ENCODE results near the gene KRT23.
"Not testable (repeated sequence)": the region's sequence is repeated elsewhere in the genome, so short reads cannot be mapped to it uniquely, and the experiment has no call there.

KRT23 gene

GRCh38 chr17:40949418-40949817 lies 12.0 kb upstream of the KRT23 start:
- no peak for DNase-seq (ENCODE audit: low read depth)

- no peak for DNase-seq (ENCODE audit: low read depth)
These were observed 10.5 kb upstream of the KRT23 start for GRCh38 chr17:40947929-40948328.

DNA sequence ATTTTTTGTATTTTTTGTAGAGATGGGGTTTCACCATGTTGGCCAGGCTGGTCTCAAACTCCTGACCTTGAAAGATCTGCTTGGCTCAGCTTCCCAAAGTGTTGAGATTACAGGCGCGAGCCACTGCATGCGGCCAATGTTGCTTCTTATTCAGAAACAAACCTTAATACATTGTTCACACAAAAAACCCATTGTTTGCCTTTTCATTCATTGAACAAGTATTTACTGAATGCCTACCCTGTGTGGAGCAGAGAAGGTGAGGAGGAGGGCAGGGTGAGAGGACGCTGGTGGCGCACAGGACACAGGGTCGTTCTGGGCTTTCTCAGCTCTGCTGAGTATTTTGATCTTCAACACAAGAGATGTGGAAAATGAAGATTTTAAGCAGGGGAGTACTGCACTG lies 8.0 kb upstream of the KRT23 start:
- DNase-seq (ENCODE audit: low read depth) = no peak

- no peak for DNase-seq (ENCODE audit: low read depth)
These were observed 7.1 kb upstream of the KRT23 start for GRCh38 chr17:40944531-40944930.

- no peak for DNase-seq (ENCODE audit: low read depth)
These were observed 5.1 kb upstream of the KRT23 start for GRCh38 chr17:40942553-40942952.

DNA sequence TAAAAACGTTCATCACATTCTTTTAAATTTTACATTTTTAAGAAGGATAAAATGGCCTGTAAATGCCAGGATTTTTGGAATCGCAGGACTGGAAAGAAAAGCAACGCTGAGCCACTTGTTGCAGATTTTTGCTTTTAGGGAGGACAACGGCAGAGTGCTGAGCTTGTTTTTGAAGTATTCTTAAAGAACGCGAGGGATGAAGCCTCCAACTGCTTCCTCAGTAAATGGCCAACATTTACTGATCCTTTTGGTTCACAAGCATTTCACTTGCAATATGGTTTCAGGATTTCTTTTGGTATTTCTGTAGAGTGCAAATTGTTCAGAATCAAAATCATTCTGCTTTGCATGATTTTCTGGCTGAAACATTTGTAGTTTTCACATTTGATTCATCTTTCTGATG lies 2.8 kb upstream of the KRT23 start:
- DNase-seq (ENCODE audit: low read depth) = no peak

- DNase-seq (ENCODE audit: low read depth) = no peak
These were observed 1.5 kb upstream of the KRT23 start for GRCh38 chr17:40938981-40939380.

- DNase-seq (ENCODE audit: low read depth) = no peak
These were observed 470 bp downstream of the KRT23 start for GRCh38 chr17:40936976-40937375.

- DNase-seq (ENCODE audit: low read depth) = no peak
These were observed 942 bp downstream of the KRT23 start for GRCh38 chr17:40936437-40936971.

GRCh38 chr17:40935624-40936023 lies 1.8 kb downstream of the KRT23 start:
- DNase-seq (ENCODE audit: low read depth) = no peak

GRCh38 chr17:40932608-40933007 lies 4.8 kb downstream of the KRT23 start:
- DNase-seq (ENCODE audit: low read depth) = no peak

- no peak for DNase-seq (ENCODE audit: low read depth)
These were observed 6.1 kb downstream of the KRT23 start for GRCh38 chr17:40931311-40931710.

DNA sequence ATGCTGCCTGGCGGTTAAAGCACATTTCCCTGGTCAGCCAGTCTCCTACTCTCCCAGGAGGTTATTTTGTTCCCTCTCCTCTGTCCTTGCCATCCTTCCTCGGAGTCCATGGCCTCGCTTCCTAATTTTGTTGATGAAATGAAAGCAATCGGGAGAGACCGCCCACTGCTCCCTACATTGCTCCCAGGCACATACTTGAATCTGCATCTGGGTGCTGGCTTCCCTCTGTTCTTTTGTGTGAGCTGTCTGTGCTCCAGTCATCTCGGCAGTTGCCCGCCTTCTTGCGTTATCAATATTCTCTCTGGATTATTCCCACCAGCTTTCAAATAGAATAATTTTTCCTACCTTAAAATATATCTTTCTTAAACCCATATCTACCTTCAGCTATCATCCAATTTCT lies 11.1 kb downstream of the KRT23 start:
- no peak for DNase-seq (ENCODE audit: low read depth)

DNA sequence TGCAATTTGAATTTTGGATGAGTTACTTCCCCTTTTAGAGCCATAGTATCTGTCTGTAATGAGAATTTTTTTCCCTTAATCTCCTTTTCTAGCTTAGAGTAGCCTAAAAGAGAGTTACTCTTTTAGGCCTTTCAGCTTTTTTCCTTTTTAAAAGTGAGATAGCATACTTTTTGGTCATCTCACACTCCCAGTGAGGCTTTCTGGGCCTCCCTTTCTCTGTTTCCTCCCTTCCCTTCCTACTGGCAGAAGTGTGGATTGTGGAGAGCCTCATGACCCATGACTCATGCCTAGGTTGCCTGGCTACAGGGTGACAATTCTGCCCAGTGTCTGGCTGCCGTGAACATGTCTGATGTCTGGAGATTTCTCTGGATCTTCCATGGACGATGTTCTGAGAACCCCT lies 15.2 kb downstream of the KRT23 start:
- DNase-seq (ENCODE audit: low read depth) = no peak

DNA sequence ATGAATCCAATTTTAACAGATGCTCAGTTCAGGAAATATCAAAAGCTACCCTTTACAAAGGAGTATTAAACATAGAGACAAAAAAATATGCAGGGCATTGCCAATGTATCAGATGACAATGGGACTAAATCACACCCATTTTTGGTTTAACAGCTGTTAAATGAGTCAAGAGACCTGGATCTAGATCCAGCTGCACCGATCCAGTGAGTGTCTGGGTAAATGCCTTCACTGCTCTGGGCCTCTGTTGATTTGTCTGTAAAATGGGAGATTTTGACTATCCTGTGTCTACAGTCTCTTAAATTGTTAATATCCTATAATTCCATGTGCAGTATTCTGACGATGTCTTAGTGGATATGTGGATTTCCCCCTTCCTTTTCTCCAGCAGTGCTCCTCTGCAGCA lies 16.4 kb downstream of the KRT23 start:
- no peak for DNase-seq (ENCODE audit: low read depth)

DNA sequence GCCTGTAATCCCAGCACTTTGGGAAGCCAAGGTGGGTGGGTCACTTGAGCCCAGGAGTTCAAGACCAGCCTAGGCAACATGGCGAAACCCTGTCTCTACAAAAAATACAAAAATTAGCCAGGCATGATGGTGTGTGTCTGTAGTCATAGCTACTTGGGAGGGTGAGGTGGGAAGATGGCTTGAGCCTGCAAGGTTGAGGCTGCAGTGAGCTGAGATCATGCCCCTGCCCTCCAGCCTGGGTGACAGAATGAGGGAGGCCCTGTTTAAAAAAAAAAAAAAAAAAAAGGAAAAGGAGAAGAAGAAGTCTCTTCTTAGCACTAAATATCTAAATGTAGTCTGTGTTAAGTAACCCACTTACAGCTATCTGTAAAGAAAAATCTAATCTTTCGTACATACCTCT lies 20.3 kb downstream of the KRT23 start:
- DNase-seq (ENCODE audit: low read depth) = not testable (repeated sequence)

- DNase-seq (ENCODE audit: low read depth) = no peak
These were observed 21.1 kb downstream of the KRT23 start for GRCh38 chr17:40916366-40916765.

GRCh38 chr17:40915721-40916256 lies 21.7 kb downstream of the KRT23 start:
- DNase-seq (ENCODE audit: low read depth) = no peak

DNA sequence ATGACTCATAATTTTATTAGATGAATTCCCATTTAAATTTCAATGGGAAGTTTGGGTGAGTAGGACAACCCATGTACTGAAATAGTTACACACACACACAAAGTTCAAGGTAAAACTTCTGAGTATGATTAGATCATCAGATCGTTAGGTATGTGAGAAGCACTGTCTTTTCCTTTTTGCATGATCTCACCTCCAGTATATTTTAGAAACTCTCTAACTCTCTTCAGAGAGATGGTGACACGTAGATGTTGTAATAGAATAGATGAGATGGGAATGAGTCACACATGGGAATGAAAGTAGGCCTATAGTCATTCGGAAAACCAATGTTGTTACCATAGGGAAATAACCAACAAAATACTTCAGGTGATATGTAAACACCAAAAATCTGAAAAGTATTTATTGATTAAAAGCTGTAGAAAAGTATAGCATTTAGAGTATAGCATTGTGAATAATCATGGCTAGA lies 22.2 kb downstream of the KRT23 start:
- no peak for DNase-seq (ENCODE audit: low read depth)

- DNase-seq (ENCODE audit: low read depth) = no peak
These were observed 23.2 kb downstream of the KRT23 start for GRCh38 chr17:40914075-40914855.

DNA sequence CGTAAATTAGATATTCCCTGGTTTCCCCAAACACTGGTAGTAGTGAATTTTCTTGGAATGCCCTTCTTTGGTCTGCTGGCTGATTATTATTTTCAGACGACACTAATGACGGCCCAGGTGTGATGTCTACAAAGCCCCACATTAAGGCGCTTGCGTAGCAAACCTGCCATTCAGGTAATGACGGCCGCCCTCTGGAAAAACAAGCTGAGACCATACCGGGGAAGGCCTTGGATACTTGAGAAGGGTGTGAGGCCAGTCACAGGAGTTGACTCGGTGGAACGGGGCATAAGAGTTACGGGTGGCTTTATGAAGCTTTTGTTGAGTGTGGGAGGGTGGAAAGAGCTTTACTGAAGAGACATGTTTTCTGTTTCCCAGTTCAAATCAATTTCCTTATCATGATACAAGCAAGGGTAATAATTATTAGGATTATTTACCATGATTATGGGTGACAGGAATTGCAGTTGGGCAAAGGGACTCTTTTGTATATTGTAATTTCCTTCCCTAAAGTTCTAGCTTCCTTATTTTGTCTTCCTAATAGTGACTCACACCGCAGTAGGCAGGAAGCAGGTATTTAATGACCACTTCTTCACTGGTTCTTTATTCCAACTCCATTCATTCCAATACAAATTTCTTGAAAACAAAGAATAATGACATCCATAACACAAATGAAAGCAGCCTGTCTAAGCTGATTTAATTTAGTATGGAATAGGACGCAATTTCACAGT lies 24.8 kb downstream of the KRT23 start:
- no peak for DNase-seq (ENCODE audit: low read depth)

GRCh38 chr17:40910441-40910841 lies 27.0 kb downstream of the KRT23 start:
- no peak for DNase-seq (ENCODE audit: low read depth)

- no peak for DNase-seq (ENCODE audit: low read depth)
These were observed 27.7 kb downstream of the KRT23 start for GRCh38 chr17:40909755-40910154.
